HG03064 (cell line): ENCODE measurements around the gene MAP3K12.
"Not testable (repeated sequence)": the region's sequence is repeated elsewhere in the genome, so short reads cannot be mapped to it uniquely, and the experiment has no call there.

ENCODE experiments used
- ATAC-seq: cut with Tn5 transposase; IDR thresholded peaks from one replicate; pipeline ENCODE4 v1.9.1; 2021; ENCODE audit warnings: low read depth; ENCODE audit not compliant: unreplicated experiment

The MAP3K12 gene

GRCh38 chr12:53493610-53494391 lies 5.5 kb downstream of the MAP3K12 start:
- ATAC-seq: no peak

- peak; percentile 81 for ATAC-seq
These were observed 6.2 kb downstream of the MAP3K12 start for GRCh38 chr12:53492830-53493609.

GRCh38 chr12:53492188-53492587 lies 7.1 kb downstream of the MAP3K12 start:
- no peak for ATAC-seq

GRCh38 chr12:53489242-53489864 lies 9.9 kb downstream of the MAP3K12 start:
- no peak for ATAC-seq

GRCh38 chr12:53486736-53487487 lies 12.3 kb downstream of the MAP3K12 start:
- ATAC-seq: no peak

- no peak for ATAC-seq
These were observed 13.1 kb downstream of the MAP3K12 start for GRCh38 chr12:53485955-53486735.

GRCh38 chr12:53484686-53485575 lies 14.3 kb downstream of the MAP3K12 start:
- no peak for ATAC-seq

- no peak for ATAC-seq
These were observed 15.3 kb downstream of the MAP3K12 start for GRCh38 chr12:53483979-53484377.

- ATAC-seq: no peak
These were observed 15.9 kb downstream of the MAP3K12 start for GRCh38 chr12:53483225-53483978.

GRCh38 chr12:53482626-53483168 lies 16.6 kb downstream of the MAP3K12 start:
- no peak for ATAC-seq

GRCh38 chr12:53481939-53482586 lies 17.2 kb downstream of the MAP3K12 start:
- ATAC-seq: no peak

GRCh38 chr12:53481458-53481857 lies 17.8 kb downstream of the MAP3K12 start:
- not testable (repeated sequence) for ATAC-seq

GRCh38 chr12:53480491-53481442 lies 18.5 kb downstream of the MAP3K12 start:
- no peak for ATAC-seq

GRCh38 chr12:53479331-53479730 lies 19.9 kb downstream of the MAP3K12 start:
- no peak for ATAC-seq

- no peak for ATAC-seq
These were observed 20.4 kb downstream of the MAP3K12 start for GRCh38 chr12:53478865-53479264.

GRCh38 chr12:53476769-53477209 lies 22.5 kb downstream of the MAP3K12 start:
- no peak for ATAC-seq
